SK-N-SH (cell line): ENCODE measurements around the gene ST7L. TPM values are rescaled to one million over a fixed set of nuclear protein-coding genes. Genes with fewer than 3 reads are reported as not detected.

Experiments
- CTCF ChIA-PET: fragments of 300-600, 350-600 bp; formaldehyde crosslinking; extraction: SDS; loops from one replicate; lab custom pipeline; 2021; lab: Yijun Ruan, JAX
- POLR2A ChIA-PET: fragments of 350-600 bp; sonication (Branson Sonifier 250); formaldehyde crosslinking; extraction: SDS; loops from one replicate; lab custom pipeline; 2020; ENCODE audit warnings: antibody characterized with exemption, inconsistent platforms; lab: Yijun Ruan, JAX
- DNase-seq: peaks from one replicate; pipeline ENCODE4 v3.0.0; 2012
- H2AFZ ChIP-seq: fragments of 200-600 bp; sonication (generic); 2 replicates; pipeline ENCODE4 v1.8.1; 2016; ENCODE audit warnings: antibody characterized with exemption, mild to moderate bottlenecking, low read depth
- H3F3A ChIP-seq: fragments of 200-600 bp; sonication (generic); replicated peaks from 2 replicates; pipeline ENCODE3; 2016; ENCODE audit warnings: antibody characterized with exemption, mild to moderate bottlenecking; ENCODE audit not compliant: insufficient read depth
- H3K27ac ChIP-seq, 2 experiments: fragments of 200-500 bp in 1 of 2; fragments of 200-600 bp in 1 of 2; sonication (Bioruptor generic) in 1 of 2; sonication (generic), shearing (Covaris generic) in 1 of 2; 2 replicates each; pipeline versions ENCODE4 v1.5.1 to v1.6.1; 2014 to 2016; ENCODE audit warnings: low read depth in 2 of 2, inconsistent platforms in 1 of 2, low read length in 1 of 2, mild to moderate bottlenecking in 1 of 2, mixed read lengths in 1 of 2
- H3K27me3 ChIP-seq: fragments of 200-600 bp; sonication (generic), shearing (Covaris generic); 2 replicates; pipeline ENCODE4 v1.6.1; 2016; ENCODE audit warnings: mixed run types; ENCODE audit not compliant: insufficient read depth
- H3K36me3 ChIP-seq, 2 experiments: fragments of 200-500 bp in 1 of 2; fragments of 200-600 bp in 1 of 2; sonication (Bioruptor generic) in 1 of 2; sonication (generic) in 1 of 2; replicated peaks in 1 of 2; 2 replicates each; pipeline versions ENCODE3 to v1.5.1; 2014 to 2016; ENCODE audit warnings: low read length in 1 of 2, mild to moderate bottlenecking in 1 of 2; ENCODE audit not compliant: insufficient read depth in 2 of 2, control insufficient read depth in 1 of 2
- H3K4me1 ChIP-seq, 2 experiments: fragments of 200-500 bp in 1 of 2; fragments of 200-600 bp in 1 of 2; sonication (Bioruptor generic) in 1 of 2; sonication (generic), shearing (Covaris generic) in 1 of 2; 2 replicates each; pipeline versions ENCODE4 v1.5.1 to v1.6.1; 2014 to 2016; ENCODE audit warnings: low read depth in 1 of 2, low read length in 1 of 2, mixed run types in 1 of 2; ENCODE audit not compliant: insufficient read depth in 2 of 2, control insufficient read depth in 1 of 2
- H3K4me2 ChIP-seq: fragments of 200-600 bp; sonication (generic), shearing (Covaris generic); 2 replicates; pipeline ENCODE4 v1.6.1; 2017; ENCODE audit warnings: mixed run types
- H3K4me3 ChIP-seq, 2 experiments: fragments of 200-500 bp in 1 of 2; fragments of 200-600 bp in 1 of 2; sonication (Bioruptor generic) in 1 of 2; sonication (generic), shearing (Covaris generic) in 1 of 2; 2 replicates each; pipeline versions ENCODE4 v1.5.1 to v1.8.1; 2014 to 2016; ENCODE audit warnings: low read depth in 2 of 2, inconsistent platforms in 1 of 2, low read length in 1 of 2, mild to moderate bottlenecking in 1 of 2, mixed read lengths in 1 of 2, moderate library complexity in 1 of 2
- H3K79me2 ChIP-seq: fragments of 200-600 bp; sonication (generic); 2 replicates; pipeline ENCODE4 v1.8.1; 2017; ENCODE audit warnings: mild to moderate bottlenecking; ENCODE audit not compliant: insufficient read depth
- H3K9ac ChIP-seq: fragments of 200-600 bp; sonication (generic); 2 replicates; pipeline ENCODE4 v1.6.1; 2017; ENCODE audit warnings: mixed run types
- H3K9me2 ChIP-seq: fragments of 200-600 bp; sonication (generic); 2 replicates; pipeline ENCODE4 v1.6.1; 2017; ENCODE audit warnings: mixed run types
- H3K9me3 ChIP-seq: fragments of 200-600 bp; sonication (generic); 2 replicates; pipeline ENCODE4 v1.6.1; 2017; ENCODE audit warnings: mixed run types, mild to moderate bottlenecking, moderate library complexity
- H4K20me1 ChIP-seq: fragments of 200-600 bp; sonication (generic); 2 replicates; pipeline ENCODE4 v1.6.1; 2017; ENCODE audit warnings: mild to moderate bottlenecking, mixed run types; ENCODE audit not compliant: insufficient read depth
- CHD2 ChIP-seq: fragments of 150-350 bp; IDR thresholded peaks from 2 replicates; pipeline ENCODE4 v1.6.1; 2018; ENCODE audit warnings: low read length; ENCODE audit not compliant: partially characterized antibody
- EP300 ChIP-seq, 2 experiments: IDR thresholded peaks; 2 replicates each; pipeline versions ENCODE4 v1.4.0 to v1.6.1; 2012; ENCODE audit warnings: borderline replicate concordance in 1 of 2, low read depth in 1 of 2, low read length in 1 of 2
- EZH2phosphoT487 ChIP-seq: fragments of 200-600 bp; sonication (generic); IDR thresholded peaks from 2 replicates; pipeline ENCODE4 v1.6.1; 2017; ENCODE audit warnings: low read depth, mixed run types, mild to moderate bottlenecking, antibody characterized with exemption, moderate library complexity, borderline replicate concordance
- FOSL2 ChIP-seq: IDR thresholded peaks from 2 replicates; pipeline ENCODE4 v1.4.0; 2012; ENCODE audit warnings: low read depth, mild to moderate bottlenecking, moderate library complexity, borderline replicate concordance
- FOXJ3 ChIP-seq: sonication (generic); formaldehyde crosslinking; IDR thresholded peaks from 2 replicates; pipeline ENCODE4 v1.5.1; 2020; ENCODE audit warnings: mild to moderate bottlenecking, missing genetic modification reagents
- GABPA ChIP-seq: IDR thresholded peaks from 2 replicates; pipeline ENCODE4 v1.4.0; 2012; ENCODE audit warnings: low read depth, mild to moderate bottlenecking
- GATA2 ChIP-seq: sonication (generic); formaldehyde crosslinking; IDR thresholded peaks from 2 replicates; pipeline ENCODE4 v1.5.0; 2020; ENCODE audit warnings: mild to moderate bottlenecking, missing genetic modification reagents
- JUND ChIP-seq: IDR thresholded peaks from 2 replicates; pipeline ENCODE4 v1.4.0; 2012
- MAX ChIP-seq: IDR thresholded peaks from 2 replicates; pipeline ENCODE4 v1.4.0; 2012; ENCODE audit warnings: low read depth
- MXI1 ChIP-seq: IDR thresholded peaks from 2 replicates; pipeline ENCODE4 v1.6.1; 2012; ENCODE audit warnings: mild to moderate bottlenecking, low read depth, low read length, improper control_type of control experiment
- NRF1 ChIP-seq: IDR thresholded peaks from 2 replicates; pipeline ENCODE4 v1.6.1; 2012; ENCODE audit warnings: low read depth, mild to moderate bottlenecking, low read length
- POLR2AphosphoS5 ChIP-seq: IDR thresholded peaks from 2 replicates; pipeline ENCODE4 v1.6.1; 2012; ENCODE audit warnings: low read depth, low read length
- RCOR1 ChIP-seq: fragments of 150-350 bp; IDR thresholded peaks from 2 replicates; pipeline ENCODE4 v1.6.1; 2017; ENCODE audit warnings: antibody characterized with exemption, low read length
- RFX5 ChIP-seq: IDR thresholded peaks from 2 replicates; pipeline ENCODE4 v1.6.1; 2012; ENCODE audit warnings: mild to moderate bottlenecking, improper control_type of control experiment, low read length
- SIN3A ChIP-seq: IDR thresholded peaks from 2 replicates; pipeline ENCODE4 v1.6.1; 2012; ENCODE audit warnings: low read depth, mild to moderate bottlenecking, low read length, moderate library complexity, borderline replicate concordance
- SMC3 ChIP-seq: IDR thresholded peaks from 2 replicates; pipeline ENCODE4 v1.6.1; 2012; ENCODE audit warnings: low read depth, low read length, improper control_type of control experiment
- TAF1 ChIP-seq: IDR thresholded peaks from 2 replicates; pipeline ENCODE4 v1.6.1; 2012; ENCODE audit warnings: low read depth, mild to moderate bottlenecking, low read length, moderate library complexity, borderline replicate concordance
- USF1 ChIP-seq: IDR thresholded peaks from 2 replicates; pipeline ENCODE4 v1.4.0; 2012; ENCODE audit warnings: low read depth, borderline replicate concordance
- USF2 ChIP-seq: fragments of 150-350 bp; IDR thresholded peaks from 2 replicates; pipeline ENCODE4 v1.6.1; 2017; ENCODE audit warnings: antibody characterized with exemption, low read length, low read depth, borderline replicate concordance
- ZBTB33 ChIP-seq: IDR thresholded peaks from 2 replicates; pipeline ENCODE4 v1.4.0; 2012; ENCODE audit warnings: low read depth, borderline replicate concordance
- WGBS: methylation state at CpG from one replicate; pipeline ENCODE4 v1.1.6; 2017; ENCODE audit warnings: low lambda C conversion rate; 5-methylcytosine and 5-hydroxymethylcytosine counted together
- polyA plus RNA-seq, 3 experiments: library from polyadenylated mRNA; depleted of rRNA; stranded (reverse); fragments of >200 nt; gene quantifications; 2 replicates each; pipeline ENCODE4 v1.2.3, GENCODE V29; 2012

The ST7L gene
- polyA plus RNA-seq, 1 of the 3 experiments (the other 2 are of a cell fraction): 17.9 TPM

- H3K9me3 ChIP-seq: no peaks in the 10 kb centered on the region
- no peak overlapping the region for H3K9ac ChIP-seq
- DNase-seq: no peak
- H3K79me2 ChIP-seq: no peaks in the 10 kb centered on the region; the same call in 1 of the 2 replicates
- CTCF ChIA-PET: interaction anchor here (0.8 kb wide), 1 partner anchor 14 kb away, joined by 3 read pairs; no protein-coding TSS in a partner anchor
- H3K27ac ChIP-seq: peak overlapping the region in 1 of 2 experiments; percentile 57; a peak in 3 of 4 replicates
- H3K4me2 ChIP-seq: peak overlapping the region; percentile 2; the same call in 1 of the 2 replicates
- no peak overlapping the region for H2AFZ ChIP-seq
- TF ChIP-seq CHD2: no peak
- no peak for TF ChIP-seq TAF1
- no peak for TF ChIP-seq POLR2AphosphoS5
- no peak for TF ChIP-seq NRF1
- no peak for TF ChIP-seq USF1
- no peak for TF ChIP-seq SIN3A
- no peak for TF ChIP-seq MAX
- no peak for TF ChIP-seq FOXJ3 (CRISPR knock-in tag)
- TF ChIP-seq SMC3: no peak
- no peak for TF ChIP-seq RFX5
- TF ChIP-seq JUND: no peak
- TF ChIP-seq USF2: no peak
- no peak for TF ChIP-seq GABPA
- TF ChIP-seq RCOR1: no peak
- TF ChIP-seq EZH2phosphoT487: no peak
- TF ChIP-seq GATA2 (CRISPR knock-in tag): no peak
- TF ChIP-seq ZBTB33: no peak
- no peak for TF ChIP-seq EP300 (IDR thresholded peaks at IDR 0.05; ENCODE audit: borderline replicate concordance in 1 of 2, low read depth in 1 of 2, low read length in 1 of 2)
- TF ChIP-seq MXI1: no peak
- TF ChIP-seq FOSL2: no peak
- TF ChIP-seq, all 33 proteins: peak for 0
- H3K4me1 ChIP-seq: peaks cover 0 to 12% of the 10 kb centered on the region in 2 experiments; a peak in 1 of 4 replicates
- peaks cover 15 to 53% of the 10 kb centered on the region in 2 experiments for H3K36me3 ChIP-seq
- no peaks in the 10 kb centered on the region for H3K27me3 ChIP-seq
- 71% methylated on average over 2 of the region's 3 CpGs for WGBS
- no peaks in the 10 kb centered on the region for H3K9me2 ChIP-seq
- POLR2A ChIA-PET: no interaction called here
- H3F3A ChIP-seq: peaks cover 19% of the 10 kb centered on the region
- H4K20me1 ChIP-seq: no peaks in the 10 kb centered on the region
- H3K4me3 ChIP-seq: no peak overlapping the region
Observed at GRCh38 chr1:112576240-112576639, 42.7 kb downstream of the ST7L start.
